ENCODE measurements around the gene CDKN1C.
A peak's percentile ranks its signal among the peaks of the same experiment; 100 is the strongest.

CDKN1C gene

DNA sequence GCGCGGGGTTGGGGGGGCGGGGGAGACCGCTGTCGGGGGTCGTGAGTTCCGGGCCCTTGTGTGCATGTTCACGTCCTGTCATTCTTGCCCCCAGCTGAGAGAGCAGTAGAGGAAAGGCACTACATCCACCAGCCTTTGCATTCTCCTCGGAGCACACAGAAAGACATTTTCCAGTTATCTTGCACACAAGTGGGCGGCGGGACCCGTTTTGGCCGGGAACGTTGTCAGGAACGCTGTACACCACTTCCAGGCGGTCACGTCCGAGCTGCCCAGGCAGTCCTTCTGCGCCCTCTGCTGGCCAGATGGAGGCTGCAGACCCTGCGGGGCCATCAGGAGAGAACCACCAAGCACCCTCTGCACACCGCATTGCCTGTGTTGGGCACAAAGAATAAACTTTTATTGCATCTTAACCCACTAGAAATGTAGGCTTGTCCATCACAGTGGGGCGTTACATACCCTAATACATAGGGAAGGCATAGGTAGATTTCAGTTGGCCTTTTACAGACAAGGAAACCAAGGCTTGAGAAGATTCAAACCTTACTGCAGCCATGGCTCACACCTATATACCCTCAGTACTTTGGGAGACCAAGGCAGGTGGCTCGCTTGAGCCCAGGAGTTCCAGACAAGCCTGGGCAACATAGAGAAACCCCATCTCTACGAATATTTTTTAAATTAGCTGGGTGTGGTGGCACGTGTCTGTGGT, 2.8 kb upstream of the CDKN1C start:
- H3K4me3 ChIP-seq (ENCODE audit: low read depth, low read length): no peak overlapping the region
- ChIA-PET POLR2A (interaction anchor here (1.1 kb wide), 1 partner anchor 355 kb away, joined by 9 read pairs; no protein-coding TSS in a partner anchor), CTCF (interaction anchor here (0.7 to 15.4 kb wide), 38 partner anchors 8 to 715 kb away, joined by 3 to 1022 read pairs (median 4); partner anchors contain the start of gene PHLDA2)
- TF ChIP-seq, protein P1, sequence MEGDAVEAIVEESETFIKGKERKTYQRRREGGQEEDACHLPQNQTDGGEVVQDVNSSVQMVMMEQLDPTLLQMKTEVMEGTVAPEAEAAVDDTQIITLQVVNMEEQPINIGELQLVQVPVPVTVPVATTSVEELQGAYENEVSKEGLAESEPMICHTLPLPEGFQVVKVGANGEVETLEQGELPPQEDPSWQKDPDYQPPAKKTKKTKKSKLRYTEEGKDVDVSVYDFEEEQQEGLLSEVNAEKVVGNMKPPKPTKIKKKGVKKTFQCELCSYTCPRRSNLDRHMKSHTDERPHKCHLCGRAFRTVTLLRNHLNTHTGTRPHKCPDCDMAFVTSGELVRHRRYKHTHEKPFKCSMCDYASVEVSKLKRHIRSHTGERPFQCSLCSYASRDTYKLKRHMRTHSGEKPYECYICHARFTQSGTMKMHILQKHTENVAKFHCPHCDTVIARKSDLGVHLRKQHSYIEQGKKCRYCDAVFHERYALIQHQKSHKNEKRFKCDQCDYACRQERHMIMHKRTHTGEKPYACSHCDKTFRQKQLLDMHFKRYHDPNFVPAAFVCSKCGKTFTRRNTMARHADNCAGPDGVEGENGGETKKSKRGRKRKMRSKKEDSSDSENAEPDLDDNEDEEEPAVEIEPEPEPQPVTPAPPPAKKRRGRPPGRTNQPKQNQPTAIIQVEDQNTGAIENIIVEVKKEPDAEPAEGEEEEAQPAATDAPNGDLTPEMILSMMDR (IDR thresholded peaks at IDR 0.05; ENCODE audit: insufficient read depth, low read length, missing control alignments): peak; percentile 99
- peak; percentile 19 for DNase-seq (ENCODE audit: low read depth, low spot score)

DNA sequence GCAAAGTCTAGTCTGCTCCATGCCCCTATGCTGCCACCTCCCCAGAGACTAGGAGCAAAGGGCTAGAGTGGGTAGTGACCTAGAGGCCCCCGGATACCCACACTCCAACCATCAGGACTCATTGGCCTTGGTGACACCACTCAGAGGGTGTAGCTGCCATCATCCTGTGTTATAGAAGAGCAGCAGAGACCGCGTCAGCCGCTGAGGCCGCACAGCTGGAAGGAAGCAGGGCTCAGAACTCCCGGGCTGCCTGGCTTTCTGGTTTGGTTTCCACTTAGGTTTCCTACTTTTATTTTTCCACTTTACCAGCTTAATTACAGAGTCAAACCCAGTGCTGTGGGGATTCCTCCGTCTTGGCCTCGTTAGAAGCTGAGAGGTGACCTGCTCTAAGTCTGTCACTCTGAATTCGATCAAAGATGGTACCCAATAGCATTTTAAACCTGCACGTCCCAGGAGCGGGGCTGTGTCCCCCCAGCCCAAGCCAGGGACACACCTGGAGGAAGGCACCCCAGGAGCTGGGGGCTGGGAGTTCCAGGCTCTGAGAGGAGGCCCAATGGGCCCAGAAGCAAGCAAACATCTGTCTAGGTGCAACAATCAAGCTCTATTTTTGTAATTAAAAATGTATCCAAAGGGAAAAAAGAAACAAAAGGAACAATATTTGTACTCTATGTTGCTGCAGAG, 2.1 kb upstream of the CDKN1C start:
- ChIA-PET CTCF (interaction anchor here (0.6 to 15.4 kb wide), 40 partner anchors 9 to 714 kb away, joined by 3 to 1022 read pairs (median 4); partner anchors contain the start of gene PHLDA2), POLR2A (interaction anchor here (1.1 kb wide), 1 partner anchor 354 kb away, joined by 9 read pairs; no protein-coding TSS in a partner anchor)
- no peak overlapping the region for H3K4me3 ChIP-seq (ENCODE audit: low read depth, low read length)
- DNase-seq (ENCODE audit: low read depth, low spot score): no peak
- TF ChIP-seq, protein P1 (IDR thresholded peaks at IDR 0.05; ENCODE audit: insufficient read depth, low read length, missing control alignments): no peak

DNA sequence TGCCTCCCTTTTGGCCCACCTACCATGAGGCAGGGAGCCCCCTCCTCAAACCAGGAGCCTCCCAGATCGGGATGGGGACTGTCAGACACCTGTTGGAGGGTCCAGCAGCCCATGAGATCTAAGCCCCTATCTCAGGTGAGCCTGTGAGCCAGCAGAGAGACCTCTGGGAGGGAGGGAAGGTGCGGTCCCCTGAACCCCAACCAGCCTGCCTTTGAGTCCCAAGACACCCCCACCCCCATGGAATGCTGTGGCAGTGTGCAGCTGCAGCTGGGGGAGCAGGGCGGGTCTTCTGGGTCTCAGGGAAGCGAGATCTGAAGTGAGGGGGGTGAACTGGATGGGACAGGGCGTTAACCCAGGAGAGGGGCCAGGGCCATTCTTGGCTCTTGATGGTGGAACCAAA, 1.4 kb upstream of the CDKN1C start:
- TF ChIP-seq, protein P1 (IDR thresholded peaks at IDR 0.05; ENCODE audit: insufficient read depth, low read length, missing control alignments): no peak
- no peak for DNase-seq (ENCODE audit: low read depth, low spot score)
- ChIA-PET POLR2A (no interaction called here), CTCF (interaction anchor here (0.9 to 15.4 kb wide), 19 partner anchors 9 to 459 kb away, joined by 3 to 1022 read pairs (median 4); partner anchors contain the start of gene PHLDA2)
- no peak overlapping the region for H3K4me3 ChIP-seq (ENCODE audit: low read depth, low read length)

DNA sequence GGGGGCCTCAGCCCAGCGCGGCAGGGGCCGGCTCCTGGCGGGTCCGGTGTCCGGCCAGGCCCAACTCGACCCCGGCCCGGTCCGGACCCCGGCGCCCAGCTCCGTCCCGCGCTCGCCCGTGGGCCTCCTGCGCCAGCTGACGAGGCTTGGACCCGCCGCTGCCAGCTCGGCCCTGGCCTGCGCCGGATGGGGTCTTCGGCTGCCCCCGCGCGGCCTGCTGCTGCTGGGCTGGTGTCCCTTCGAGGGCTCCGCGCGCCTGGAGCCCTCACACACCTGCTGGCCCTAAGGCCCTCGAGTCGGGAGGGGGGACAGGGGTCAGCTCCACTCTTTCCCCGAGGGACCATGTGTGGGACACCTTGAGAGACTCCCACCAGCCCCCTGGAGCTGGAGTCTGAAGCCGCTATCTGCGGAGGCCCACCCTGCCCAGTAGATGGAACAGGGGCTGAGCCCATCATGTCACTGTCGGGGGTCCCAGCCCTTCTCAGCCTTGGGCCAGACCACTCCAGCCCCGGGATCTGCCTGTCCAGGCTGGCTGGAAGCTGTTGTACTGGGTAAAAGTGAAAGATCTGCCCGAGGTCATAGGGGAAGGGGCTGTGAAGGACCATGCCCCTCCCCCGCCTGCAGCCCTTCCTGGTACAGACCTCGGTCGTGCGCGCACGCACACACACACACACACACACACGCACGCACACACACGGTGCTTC, 768 bp upstream of the CDKN1C start:
- DNase-seq (ENCODE audit: low read depth, low spot score): no peak
- peak overlapping the region; percentile 25 for H3K4me3 ChIP-seq (ENCODE audit: low read depth, low read length)
- ChIA-PET CTCF (interaction anchor here (1.0 to 15.4 kb wide), 6 partner anchors 10 to 353 kb away, joined by 3 to 1022 read pairs (median 4); no protein-coding TSS in a partner anchor), POLR2A (interaction anchor here (1.3 to 1.4 kb wide), 2 partner anchors 353 to 354 kb away, joined by 3 to 4 read pairs; no protein-coding TSS in a partner anchor)
- TF ChIP-seq, protein P1 (IDR thresholded peaks at IDR 0.05; ENCODE audit: insufficient read depth, low read length, missing control alignments): peak; percentile 35

DNA sequence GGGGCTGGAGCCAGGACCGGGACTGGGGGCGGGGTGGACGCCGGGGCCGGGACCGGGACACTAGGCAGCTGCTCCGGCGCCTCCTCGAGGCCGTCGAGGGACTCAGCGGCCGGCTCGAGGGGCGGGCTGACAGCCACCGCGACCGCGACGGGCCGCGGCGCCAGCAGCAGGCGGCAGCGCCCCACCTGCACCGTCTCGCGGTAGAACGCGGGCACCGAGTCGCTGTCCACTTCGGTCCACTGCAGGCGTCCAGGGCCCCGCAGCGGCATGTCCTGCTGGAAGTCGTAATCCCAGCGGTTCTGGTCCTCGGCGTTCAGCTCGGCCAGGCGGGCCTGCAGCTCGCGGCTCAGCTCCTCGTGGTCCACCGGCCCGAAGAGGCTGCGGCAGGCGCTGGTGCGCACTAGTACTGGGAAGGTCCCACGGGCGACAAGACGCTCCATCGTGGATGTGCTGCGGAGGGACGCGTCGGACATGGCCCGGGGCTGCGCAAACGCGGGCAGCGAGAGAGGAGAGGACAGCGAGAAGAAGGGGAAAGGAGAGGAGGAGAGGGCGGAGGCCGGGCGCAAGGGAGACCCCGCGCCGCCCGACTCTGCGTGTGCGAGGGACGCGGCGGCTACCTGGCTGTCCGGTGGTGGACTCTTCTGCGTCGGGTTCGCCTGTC, 428 bp downstream of the CDKN1C start:
- POLR2A ChIA-PET: interaction anchor here (0.7 to 1.4 kb wide), 3 partner anchors 185 to 352 kb away, joined by 3 to 4 read pairs (median 4); partner anchors contain the start of gene KCNQ1OT1
- peak overlapping the region; percentile 63 for H3K4me3 ChIP-seq (ENCODE audit: low read depth, low read length)
- DNase-seq (ENCODE audit: low read depth, low spot score): no peak
- TF ChIP-seq, protein P1 (IDR thresholded peaks at IDR 0.05; ENCODE audit: insufficient read depth, low read length, missing control alignments): peak; percentile 48
- CTCF ChIA-PET: interaction anchor here (1.0 to 15.4 kb wide), 2 partner anchors 16 to 352 kb away, joined by 3 to 1022 read pairs; no protein-coding TSS in a partner anchor

Data from AG04449 (cell line).